Esophagus (tissue), 2 donors: ENCODE results near the gene SOX8. TPM values are rescaled to one million over a fixed set of nuclear protein-coding genes. Genes with fewer than 3 reads are reported as not detected.

Experiments
- H3K27ac ChIP-seq, 2 donors: one replicate each; pipeline ENCODE4 v1.5.1; 2013; ENCODE audit warnings: low read depth in 2 of 2, mild to moderate bottlenecking in 2 of 2, inconsistent platforms in 1 of 2, low read length in 1 of 2, moderate library complexity in 1 of 2
- H3K27me3 ChIP-seq, 2 donors: one replicate each; pipeline ENCODE4 v1.6.1; 2013; ENCODE audit warnings: low read length in 2 of 2, control low read depth in 1 of 2, mild to moderate bottlenecking in 1 of 2; ENCODE audit not compliant: insufficient read depth in 2 of 2, control insufficient read depth in 1 of 2
- H3K36me3 ChIP-seq, 2 donors: one replicate each; pipeline ENCODE4 v1.6.1; 2013; ENCODE audit warnings: low read length in 1 of 2; ENCODE audit not compliant: control insufficient read depth in 2 of 2, insufficient read depth in 2 of 2
- H3K4me1 ChIP-seq, 2 donors: one replicate each; pipeline ENCODE4 v1.6.1; 2013; ENCODE audit warnings: low read length in 1 of 2; ENCODE audit not compliant: control insufficient read depth in 2 of 2, insufficient read depth in 2 of 2
- H3K4me3 ChIP-seq, 2 donors: one replicate each; pipeline ENCODE4 v1.5.1; 2013; ENCODE audit warnings: low read length in 2 of 2, mild to moderate bottlenecking in 2 of 2, low read depth in 1 of 2, moderate library complexity in 1 of 2
- H3K9me3 ChIP-seq, 2 donors: one replicate each; pipeline ENCODE4 v1.6.1; 2013; ENCODE audit warnings: mild to moderate bottlenecking in 2 of 2, low read depth in 1 of 2, low read length in 1 of 2, moderate library complexity in 1 of 2; ENCODE audit not compliant: control insufficient read depth in 2 of 2, insufficient read depth in 1 of 2
- WGBS, 2 donors: extraction: QIAGEN DNeasy Blood & Tissue Kit; methylation state at CpG; one replicate each; pipeline ENCODE4 v1.1.7; 2013; 5-methylcytosine and 5-hydroxymethylcytosine counted together
- polyA plus RNA-seq, 2 donors: library from polyadenylated mRNA; stranded (reverse); fragments of 200-250 nt; gene quantifications; one replicate each; pipeline ENCODE4 v1.2.3, GENCODE V29; 2013
- donor health status: healthy with polysubstance abuse.
- donor health status: Bipolar disorder and iron deficiency.

Gene SOX8
- polyA plus RNA-seq, result under 1 TPM; 0.18 to 0.25 TPM

DNA sequence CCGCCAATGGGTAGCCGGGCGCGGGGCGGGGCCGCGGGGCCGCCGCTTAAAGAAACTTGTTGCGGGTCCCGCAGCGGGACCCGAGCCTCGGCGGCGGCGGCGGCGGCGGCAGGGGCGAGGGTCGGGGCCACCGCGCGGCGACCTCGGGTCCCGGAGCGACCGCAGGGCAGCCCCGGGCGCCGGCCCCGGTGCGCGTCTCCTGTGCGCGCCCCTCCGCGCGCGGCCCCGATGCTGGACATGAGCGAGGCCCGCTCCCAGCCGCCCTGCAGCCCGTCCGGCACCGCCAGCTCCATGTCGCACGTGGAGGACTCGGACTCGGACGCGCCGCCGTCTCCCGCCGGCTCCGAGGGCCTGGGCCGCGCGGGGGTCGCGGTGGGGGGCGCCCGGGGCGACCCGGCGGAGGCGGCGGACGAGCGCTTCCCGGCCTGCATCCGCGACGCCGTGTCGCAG, at the start of gene SOX8:
Gene SOX8 (plus strand): TSS at position 76 of the 450 bp plus-strand sequence. CDS start 153 bp downstream, at position 229.
- no peaks in the 10 kb centered on the region for H3K36me3 ChIP-seq

DNA sequence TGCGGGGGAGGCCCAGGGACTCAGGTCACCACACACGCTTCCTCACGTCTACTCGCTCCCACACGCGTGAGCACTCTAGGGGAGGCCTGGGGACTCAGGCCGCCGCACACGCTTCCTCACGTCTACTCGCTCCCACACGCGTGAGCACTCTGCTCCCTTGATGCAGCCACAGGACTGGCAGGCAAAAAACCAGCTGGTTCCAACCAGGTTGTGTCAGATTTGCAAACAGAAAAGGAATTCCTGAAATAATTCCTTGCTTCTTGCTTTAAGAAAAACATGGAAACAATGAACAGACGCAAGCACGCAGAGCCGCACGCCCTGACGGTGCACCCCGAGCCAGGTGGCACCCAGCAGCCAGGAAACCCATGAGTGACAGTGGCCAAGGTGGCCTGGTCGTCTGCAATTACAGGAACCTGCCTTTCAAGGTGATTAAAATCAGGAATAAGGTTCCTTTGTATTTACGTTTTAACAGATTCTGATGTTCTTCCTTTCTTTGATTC, 48.7 kb upstream of the SOX8 start:
- WGBS, 2 donors, result 89 to 91% methylated on average over 21 of the region's 21 CpGs
- H3K27me3 ChIP-seq, result no peaks in the 10 kb centered on the region
- no peaks in the 10 kb centered on the region for H3K4me1 ChIP-seq
- H3K9me3 ChIP-seq, result no peaks in the 10 kb centered on the region
- H3K4me3 ChIP-seq, result no peak overlapping the region
- no peak overlapping the region for H3K27ac ChIP-seq
- H3K36me3 ChIP-seq, result peaks cover 0 to 14% of the 10 kb centered on the region in 2 donors

More for the DNA sequence above, at the start of gene SOX8:
- WGBS, 2 donors, result 2% methylated on average over 30 to 80 of the region's 80 CpGs
- Histone ChIP-seq H3K4me1 (peaks cover 4 to 15% of the 10 kb centered on the region in 2 donors), H3K9me3 (peaks cover 0 to 3% of the 10 kb centered on the region in 2 donors), H3K27ac (no peak within 1 kb of the TSS), H3K4me3 (peak within 1 kb of the TSS; percentile 50), H3K27me3 (peaks cover 6 to 27% of the 10 kb centered on the region in 2 donors)

DNA sequence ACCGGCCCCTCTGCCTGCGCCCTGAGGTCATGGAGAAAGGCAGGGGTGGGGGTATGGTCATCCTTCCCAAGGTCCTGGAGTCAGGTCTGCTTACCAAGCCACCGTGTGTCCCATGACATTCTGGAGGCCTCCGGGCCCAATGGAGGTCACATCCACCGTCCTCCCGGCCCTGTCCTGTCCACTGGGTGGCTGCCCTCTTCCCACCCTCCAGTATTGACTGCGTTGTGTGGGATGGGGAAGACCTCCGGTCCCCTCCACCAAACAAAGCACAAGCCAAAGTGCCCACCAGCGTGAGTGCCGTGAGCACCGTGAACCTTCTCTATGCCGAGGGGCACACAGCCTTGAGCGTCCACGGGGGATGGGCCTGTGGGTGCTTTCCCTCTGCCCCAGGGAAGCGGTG, 48.0 kb upstream of the SOX8 start:
- no peaks in the 10 kb centered on the region for H3K4me1 ChIP-seq
- H3K36me3 ChIP-seq, result peaks cover 0 to 14% of the 10 kb centered on the region in 2 donors
- WGBS, 2 donors, result 96% methylated on average over 15 of the region's 15 CpGs

DNA sequence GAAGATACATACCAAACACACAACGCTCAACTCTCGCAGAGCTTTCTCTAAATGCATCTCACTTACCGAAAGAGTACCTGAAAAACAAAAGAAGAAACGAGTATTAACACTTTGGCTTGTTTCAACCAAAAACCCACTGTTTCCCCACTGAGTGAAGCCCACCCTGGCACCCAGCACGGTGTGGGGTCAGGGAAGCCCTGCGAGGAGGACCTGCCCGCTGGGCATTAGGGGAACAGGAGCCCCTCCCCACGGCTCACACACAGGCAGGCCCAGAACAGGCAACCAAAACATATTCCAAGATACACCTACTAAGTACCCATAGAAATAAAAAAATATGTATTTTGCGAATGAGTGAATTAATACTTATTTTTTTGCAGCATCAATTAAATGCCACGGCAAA, 47.4 kb upstream of the SOX8 start:
- no peaks in the 10 kb centered on the region for H3K27me3 ChIP-seq
- H3K4me1 ChIP-seq, result no peaks in the 10 kb centered on the region
- H3K36me3 ChIP-seq, result peaks cover 0 to 14% of the 10 kb centered on the region in 2 donors
- H3K9me3 ChIP-seq, result no peaks in the 10 kb centered on the region
- H3K27ac ChIP-seq, result no peak overlapping the region
- WGBS, 2 donors, result 94 to 95% methylated on average over 10 of the region's 10 CpGs
- no peak overlapping the region for H3K4me3 ChIP-seq

More for the DNA sequence above, 48.0 kb upstream of the SOX8 start:
- H3K4me3 ChIP-seq, result no peak overlapping the region
- no peaks in the 10 kb centered on the region for H3K27me3 ChIP-seq
- H3K27ac ChIP-seq, result no peak overlapping the region
- no peaks in the 10 kb centered on the region for H3K9me3 ChIP-seq

DNA sequence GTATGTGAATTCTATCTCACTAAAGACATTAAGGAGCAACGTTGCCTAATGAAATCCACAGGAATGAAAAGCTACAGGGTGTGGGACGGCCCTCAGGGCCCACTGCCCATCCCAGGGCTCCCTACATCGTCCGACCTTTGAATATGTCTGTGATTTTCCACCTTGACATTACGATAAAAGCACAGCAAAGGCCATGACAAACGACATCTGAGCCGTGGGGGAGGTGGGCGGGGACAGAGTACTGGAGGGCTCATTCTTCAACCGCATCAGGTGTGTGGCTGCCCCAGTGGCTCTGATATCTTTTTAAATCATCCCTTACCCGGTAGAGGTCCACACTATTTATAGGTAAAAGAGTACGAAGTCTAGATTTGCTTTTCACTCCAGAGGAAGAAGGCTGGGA, 45.9 kb upstream of the SOX8 start:
- H3K9me3 ChIP-seq, result no peaks in the 10 kb centered on the region
- H3K4me1 ChIP-seq, result no peaks in the 10 kb centered on the region
- WGBS, 2 donors, result 72 to 76% methylated on average over 11 of the region's 11 CpGs
- no peaks in the 10 kb centered on the region for H3K27me3 ChIP-seq
- peaks cover 0 to 15% of the 10 kb centered on the region in 2 donors for H3K36me3 ChIP-seq
- H3K27ac ChIP-seq, result no peak overlapping the region
- no peak overlapping the region for H3K4me3 ChIP-seq

DNA sequence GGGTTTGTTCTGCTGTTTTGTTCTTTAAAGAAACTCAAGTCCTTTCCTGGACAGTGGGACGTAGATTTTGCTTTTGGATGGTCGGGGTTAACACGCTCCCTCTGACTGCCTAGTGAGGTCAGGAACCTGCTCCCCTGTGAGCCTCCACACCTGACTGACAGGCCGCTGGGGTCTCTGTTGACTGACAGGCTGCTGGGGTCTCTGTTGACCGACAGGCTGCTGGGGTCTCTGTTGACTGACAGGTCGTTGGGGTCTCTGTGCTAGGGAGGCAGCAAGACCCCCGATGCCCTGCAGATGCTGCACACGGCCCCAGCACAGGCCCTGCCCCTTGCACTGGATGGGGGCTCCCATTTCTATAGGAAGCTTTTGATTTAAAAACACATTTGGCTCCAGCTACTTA, 44.3 kb upstream of the SOX8 start:
- peaks cover 0 to 15% of the 10 kb centered on the region in 2 donors for H3K36me3 ChIP-seq
- no peak overlapping the region for H3K27ac ChIP-seq
- no peaks in the 10 kb centered on the region for H3K4me1 ChIP-seq
- H3K4me3 ChIP-seq, result no peak overlapping the region
- WGBS, 2 donors, result 73 to 87% methylated on average over 8 of the region's 8 CpGs
- H3K9me3 ChIP-seq, result no peaks in the 10 kb centered on the region
- no peaks in the 10 kb centered on the region for H3K27me3 ChIP-seq

DNA sequence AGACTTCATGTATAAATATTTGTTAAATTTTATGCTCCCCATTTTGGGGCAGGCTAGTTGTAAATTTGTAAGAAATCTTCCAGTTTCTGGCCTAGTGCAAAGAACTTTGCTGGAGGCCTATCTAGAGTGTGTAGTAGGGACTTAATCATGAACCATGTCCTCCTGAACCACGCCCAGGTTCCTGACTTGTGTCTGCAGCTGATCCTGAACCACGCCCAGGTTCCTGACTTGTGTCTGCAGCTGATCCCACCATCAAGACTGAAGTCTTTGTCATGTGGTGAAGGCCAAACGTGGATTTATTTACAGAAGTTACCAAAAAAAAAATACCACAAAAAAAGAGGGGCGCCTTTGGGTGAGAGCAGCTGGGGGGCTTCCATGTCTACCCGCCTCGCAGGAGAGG, 43.8 kb upstream of the SOX8 start:
- no peaks in the 10 kb centered on the region for H3K27me3 ChIP-seq
- WGBS, 2 donors, result 79 to 83% methylated on average over 6 of the region's 6 CpGs
- H3K36me3 ChIP-seq, result peaks cover 0 to 15% of the 10 kb centered on the region in 2 donors
- H3K4me1 ChIP-seq, result no peaks in the 10 kb centered on the region
- H3K4me3 ChIP-seq, result no peak overlapping the region
- peaks cover 0 to 4% of the 10 kb centered on the region in 2 donors for H3K9me3 ChIP-seq
- H3K27ac ChIP-seq, result no peak overlapping the region

DNA sequence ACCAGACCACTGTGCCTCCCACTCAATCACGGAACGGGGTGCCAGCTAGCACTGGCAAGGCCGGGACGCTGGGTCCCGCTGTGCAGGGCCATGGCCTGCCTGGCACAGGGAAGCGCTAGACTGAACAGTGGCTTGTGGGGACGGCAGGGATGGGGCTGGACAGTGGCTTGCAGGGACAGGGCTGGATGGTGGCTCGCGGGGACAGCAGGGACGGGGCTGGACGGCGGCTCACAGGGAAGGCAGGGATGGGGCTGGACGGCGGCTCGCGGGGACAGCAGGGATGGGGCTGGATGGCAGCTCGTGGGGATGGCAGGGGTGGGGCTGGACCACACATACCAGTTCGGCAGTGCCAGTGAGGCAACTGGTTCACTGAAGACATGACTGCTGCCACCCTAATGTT, 43.4 kb upstream of the SOX8 start:
- 84 to 95% methylated on average over 16 to 18 of the region's 18 CpGs for WGBS, 2 donors
- no peaks in the 10 kb centered on the region for H3K27me3 ChIP-seq
- peaks cover 0 to 4% of the 10 kb centered on the region in 2 donors for H3K9me3 ChIP-seq
- no peak overlapping the region for H3K27ac ChIP-seq
- H3K36me3 ChIP-seq, result peaks cover 0 to 15% of the 10 kb centered on the region in 2 donors
- H3K4me1 ChIP-seq, result no peaks in the 10 kb centered on the region
- H3K4me3 ChIP-seq, result no peak overlapping the region

DNA sequence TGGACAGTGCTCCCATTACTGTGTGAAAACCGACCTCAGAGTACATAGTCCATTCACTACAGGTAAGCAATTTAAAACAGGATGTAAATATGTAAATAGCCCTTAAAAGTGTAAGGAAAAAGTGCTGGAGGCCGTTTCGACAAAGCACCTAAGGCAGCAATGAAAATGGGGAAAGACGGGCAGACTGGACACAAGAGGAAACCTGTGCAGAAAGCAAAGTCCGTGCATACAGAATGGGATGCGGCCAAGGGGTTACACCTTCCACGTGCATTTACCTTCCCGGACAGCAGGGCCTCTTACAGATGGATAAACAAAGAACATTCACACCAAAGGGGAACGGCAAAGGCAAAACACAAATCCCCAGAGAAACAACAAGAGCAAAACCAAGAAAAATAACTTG, 42.8 kb upstream of the SOX8 start:
- Histone ChIP-seq H3K9me3 (peaks cover 0 to 4% of the 10 kb centered on the region in 2 donors), H3K36me3 (peaks cover 0 to 9% of the 10 kb centered on the region in 2 donors), H3K27me3 (no peaks in the 10 kb centered on the region), H3K27ac (no peak overlapping the region), H3K4me3 (no peak overlapping the region), H3K4me1 (no peaks in the 10 kb centered on the region)
- WGBS, 2 donors, result 78 to 88% methylated on average over 9 of the region's 9 CpGs

DNA sequence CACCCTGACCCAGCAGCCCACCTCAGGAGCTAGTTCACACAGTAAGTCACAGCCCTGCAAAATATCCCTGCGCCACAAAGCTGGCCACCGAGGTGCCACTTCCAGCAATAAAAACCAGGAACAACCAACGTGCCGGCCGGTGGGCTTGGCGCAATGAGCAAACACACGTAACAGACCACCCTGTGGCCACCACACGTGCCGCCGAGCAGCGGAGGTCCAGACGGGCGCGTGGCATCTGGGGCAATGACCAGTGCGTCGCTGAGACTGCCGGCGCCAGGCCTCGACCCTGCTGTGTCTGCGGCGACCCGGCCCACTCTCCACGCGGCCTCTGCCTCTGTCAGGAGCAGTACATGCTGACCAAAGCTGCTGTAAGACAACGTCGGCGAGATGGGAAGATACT, 42.3 kb upstream of the SOX8 start:
- no peak overlapping the region for H3K4me3 ChIP-seq
- H3K4me1 ChIP-seq, result no peaks in the 10 kb centered on the region
- WGBS, 2 donors, result 93 to 97% methylated on average over 27 of the region's 27 CpGs
- no peaks in the 10 kb centered on the region for H3K27me3 ChIP-seq
- H3K9me3 ChIP-seq, result peaks cover 0 to 4% of the 10 kb centered on the region in 2 donors
- peaks cover 0 to 8% of the 10 kb centered on the region in 2 donors for H3K36me3 ChIP-seq
- H3K27ac ChIP-seq, result no peak overlapping the region
